PC-9 (cell line): Measurements from ENCODE around the gene MAGEA2.
"Not testable (repeated sequence)": the region's sequence is repeated elsewhere in the genome, so short reads cannot be mapped to it uniquely, and the experiment has no call there.

Experiments
- CTCF ChIP-seq: fragments of 200-600 bp; sonication (generic); conservative IDR thresholded peaks from 2 replicates; pipeline ENCODE4 v1.6.1; 2017; ENCODE audit warnings: mixed run types, antibody characterized with exemption, mild to moderate bottlenecking, moderate library complexity
- EZH2 ChIP-seq: fragments of 200-600 bp; sonication (generic); IDR thresholded peaks from 2 replicates; pipeline ENCODE4 v1.8.0; 2017; ENCODE audit warnings: antibody characterized with exemption, low read depth

- TF ChIP-seq CTCF, EZH2: not testable (repeated sequence)
Observed at GRCh38 chrX:152709173-152709572, 44.5 kb downstream of the MAGEA2 start, which contains the start of gene CSAG2.
